ENCODE results near the gene MRPL40.

The MRPL40 gene

GRCh38 chr22:19480789-19481188, 48.4 kb downstream of the MRPL40 start:
- H3K4me3 ChIP-seq (ENCODE audit: low read depth, low read length), result no peak overlapping the region
- no peak overlapping the region for H3K4me2 ChIP-seq (ENCODE audit: low read length)
- no peak overlapping the region for H2AFZ ChIP-seq
- H3K36me3 ChIP-seq (ENCODE audit: control insufficient read depth, insufficient read depth, low read length), result no peaks in the 10 kb centered on the region
- peaks cover 4% of the 10 kb centered on the region for H3K4me1 ChIP-seq
- no peaks in the 10 kb centered on the region for H3K27me3 ChIP-seq (ENCODE audit: control insufficient read depth, insufficient read depth, low read length)
- no peak overlapping the region for H3K9ac ChIP-seq
- TF ChIP-seq, protein P1, sequence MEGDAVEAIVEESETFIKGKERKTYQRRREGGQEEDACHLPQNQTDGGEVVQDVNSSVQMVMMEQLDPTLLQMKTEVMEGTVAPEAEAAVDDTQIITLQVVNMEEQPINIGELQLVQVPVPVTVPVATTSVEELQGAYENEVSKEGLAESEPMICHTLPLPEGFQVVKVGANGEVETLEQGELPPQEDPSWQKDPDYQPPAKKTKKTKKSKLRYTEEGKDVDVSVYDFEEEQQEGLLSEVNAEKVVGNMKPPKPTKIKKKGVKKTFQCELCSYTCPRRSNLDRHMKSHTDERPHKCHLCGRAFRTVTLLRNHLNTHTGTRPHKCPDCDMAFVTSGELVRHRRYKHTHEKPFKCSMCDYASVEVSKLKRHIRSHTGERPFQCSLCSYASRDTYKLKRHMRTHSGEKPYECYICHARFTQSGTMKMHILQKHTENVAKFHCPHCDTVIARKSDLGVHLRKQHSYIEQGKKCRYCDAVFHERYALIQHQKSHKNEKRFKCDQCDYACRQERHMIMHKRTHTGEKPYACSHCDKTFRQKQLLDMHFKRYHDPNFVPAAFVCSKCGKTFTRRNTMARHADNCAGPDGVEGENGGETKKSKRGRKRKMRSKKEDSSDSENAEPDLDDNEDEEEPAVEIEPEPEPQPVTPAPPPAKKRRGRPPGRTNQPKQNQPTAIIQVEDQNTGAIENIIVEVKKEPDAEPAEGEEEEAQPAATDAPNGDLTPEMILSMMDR (IDR thresholded peaks at IDR 0.05), result no peak
- peaks cover 6% of the 10 kb centered on the region for H3K79me2 ChIP-seq
- H3K27ac ChIP-seq, result no peak overlapping the region
- no peaks in the 10 kb centered on the region for H3K9me3 ChIP-seq (ENCODE audit: control insufficient read depth, low read length)

GRCh38 chr22:19482297-19482696, 50.0 kb downstream of the MRPL40 start:
- Histone ChIP-seq H3K27ac (no peak overlapping the region), H2AFZ (no peak overlapping the region)
- TF ChIP-seq, protein P1 (IDR thresholded peaks at IDR 0.05), result no peak

DNA sequence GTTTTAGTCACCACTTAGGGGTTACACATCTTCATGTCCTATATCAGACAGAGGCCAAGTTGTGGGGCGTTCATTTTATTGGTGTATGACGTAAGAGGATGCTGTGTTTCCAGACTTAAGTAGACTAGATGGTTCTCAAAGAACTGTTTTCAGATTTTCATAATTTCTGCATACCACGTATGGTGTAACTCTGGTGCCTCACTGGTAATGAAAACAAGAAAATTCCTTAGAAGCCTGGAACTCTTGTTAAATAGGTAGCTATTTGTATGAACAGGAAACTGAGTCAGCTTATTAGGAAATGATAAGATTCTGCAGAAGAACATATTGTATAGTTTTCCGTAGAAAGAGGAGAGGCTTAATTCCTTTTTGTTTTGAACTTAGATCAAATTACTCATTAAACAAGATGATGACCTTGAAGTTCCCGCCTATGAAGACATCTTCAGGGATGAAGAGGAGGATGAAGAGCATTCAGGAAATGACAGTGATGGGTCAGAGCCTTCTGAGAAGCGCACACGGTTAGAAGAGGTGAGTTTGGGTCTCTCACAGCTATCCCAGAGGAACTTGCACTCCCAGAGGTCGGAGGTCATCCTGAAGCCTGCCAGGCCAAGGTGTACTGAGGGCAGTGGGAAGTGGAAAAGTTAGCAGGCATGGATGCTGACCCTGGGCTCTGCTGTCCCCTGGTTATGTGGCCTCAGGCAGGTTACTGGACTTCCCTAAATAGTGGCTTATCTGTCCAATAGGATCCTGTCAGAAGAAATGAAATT, 51.3 kb downstream of the MRPL40 start:
- no peak overlapping the region for H3K4me2 ChIP-seq (ENCODE audit: low read length)
- H3K9me3 ChIP-seq (ENCODE audit: control insufficient read depth, low read length), result no peaks in the 10 kb centered on the region
- H3K79me2 ChIP-seq, result no peaks in the 10 kb centered on the region
- H3K27me3 ChIP-seq (ENCODE audit: control insufficient read depth, insufficient read depth, low read length), result no peaks in the 10 kb centered on the region
- no peaks in the 10 kb centered on the region for H3K4me1 ChIP-seq
- H2AFZ ChIP-seq, result no peak overlapping the region
- TF ChIP-seq, protein P1 (IDR thresholded peaks at IDR 0.05), result no peak
- H3K36me3 ChIP-seq (ENCODE audit: control insufficient read depth, insufficient read depth, low read length), result no peaks in the 10 kb centered on the region
- no peak overlapping the region for H3K27ac ChIP-seq
- no peak overlapping the region for H3K9ac ChIP-seq
- no peak overlapping the region for H3K4me3 ChIP-seq (ENCODE audit: low read depth, low read length)

More at GRCh38 chr22:19482297-19482696, 50.0 kb downstream of the MRPL40 start:
- Histone ChIP-seq H3K9me3 (ENCODE audit: control insufficient read depth, low read length) (no peaks in the 10 kb centered on the region), H3K79me2 (peaks cover 6% of the 10 kb centered on the region), H3K9ac (no peak overlapping the region), H3K4me1 (peaks cover 4% of the 10 kb centered on the region), H3K4me2 (ENCODE audit: low read length) (no peak overlapping the region), H3K36me3 (ENCODE audit: control insufficient read depth, insufficient read depth, low read length) (no peaks in the 10 kb centered on the region), H3K4me3 (ENCODE audit: low read depth, low read length) (no peak overlapping the region), H3K27me3 (ENCODE audit: control insufficient read depth, insufficient read depth, low read length) (no peaks in the 10 kb centered on the region)

Measured in parathyroid adenoma (tissue), 2 donors.